Measurements from ENCODE around the gene RNF150. TPM values are rescaled to one million over a fixed set of nuclear protein-coding genes. Genes with fewer than 3 reads are reported as not detected.

Gene RNF150
- total RNA-seq, 1 experiment from 2014 or later = 4.4 TPM

DNA sequence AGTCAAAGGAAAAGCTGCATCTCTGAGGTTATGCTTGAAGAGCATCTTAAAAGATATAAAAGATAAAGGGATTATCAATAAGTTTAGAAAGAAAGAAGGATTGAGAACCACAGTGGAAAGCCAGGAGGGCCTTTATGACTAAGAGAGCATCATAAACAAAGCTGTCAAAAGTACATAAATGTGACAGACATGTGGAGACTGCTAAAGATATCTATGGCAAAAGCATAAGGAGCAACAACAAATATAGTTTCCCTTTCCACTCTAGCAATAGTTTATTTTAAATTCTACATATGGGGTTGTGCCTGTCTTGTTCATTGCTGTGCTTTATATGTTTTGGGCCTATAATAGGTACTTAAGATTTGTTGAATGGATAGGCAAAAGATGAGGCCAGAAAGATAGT lies 97.3 kb downstream of the RNF150 start:
- DNase-seq = no peak
- Histone ChIP-seq H3K4me1 (ENCODE audit: insufficient read depth, low read length) (no peaks in the 10 kb centered on the region), H3K56ac (ENCODE audit: insufficient read length, low read depth, low read length) (no peak overlapping the region), H3T11ph (ENCODE audit: low read length) (no peak overlapping the region), H3K27ac (ENCODE audit: insufficient read length, low read depth, low read length) (no peak overlapping the region), H3K9me3 (ENCODE audit: control insufficient read depth, low read depth, low read length) (no peaks in the 10 kb centered on the region), H2BK120ac (ENCODE audit: low read depth, low read length, poor library complexity, severe bottlenecking) (no peak overlapping the region), H2AK5ac (ENCODE audit: insufficient read length, low read length) (no peak overlapping the region), H3K4ac (ENCODE audit: low read depth, low read length) (no peak overlapping the region), H4K20me1 (ENCODE audit: control insufficient read depth, insufficient read depth, insufficient read length) (no peaks in the 10 kb centered on the region), H4K8ac (replicated peaks; ENCODE audit: insufficient read length, low read depth, low read length) (no peak overlapping the region), H3K9ac (ENCODE audit: extremely low read depth, insufficient read length, low read length) (no peak overlapping the region), H2BK5ac (ENCODE audit: insufficient read length, low read length) (no peak overlapping the region), H3K23ac (ENCODE audit: insufficient read length, low read depth, low read length) (no peak overlapping the region), H2BK20ac (ENCODE audit: low read depth, low read length, poor library complexity, severe bottlenecking) (no peak overlapping the region), H3K18ac (ENCODE audit: insufficient read length, low read depth, low read length) (no peak overlapping the region), H3K79me1 (ENCODE audit: insufficient read depth, low read depth, low read length, poor library complexity, severe bottlenecking) (no peaks in the 10 kb centered on the region), H2AFZ (ENCODE audit: low read length) (no peak overlapping the region), H3K14ac (ENCODE audit: insufficient read depth, low read length) (no peak overlapping the region), H4K5ac (ENCODE audit: insufficient read length, low read depth, low read length) (no peak overlapping the region), H2BK15ac (ENCODE audit: low read depth, low read length) (no peak overlapping the region), H3K27me3 (ENCODE audit: insufficient read depth, low read length) (no peaks in the 10 kb centered on the region), H4K91ac (ENCODE audit: insufficient read length, low read depth, low read length) (no peak overlapping the region), H2BK12ac (ENCODE audit: insufficient read length, low read depth, low read length) (no peak overlapping the region), H3K79me2 (ENCODE audit: insufficient read depth, low read length) (no peaks in the 10 kb centered on the region), H3K4me2 (ENCODE audit: insufficient read depth, insufficient read length, low read length) (no peak overlapping the region), H3K23me2 (ENCODE audit: insufficient read length, low read depth, low read length, poor library complexity, severe bottlenecking) (no peaks in the 10 kb centered on the region)
- no peak overlapping the region for H3K4me3 Mint-ChIP-seq
- no peak overlapping the region for H3K27ac Mint-ChIP-seq
- H3K9me3 Mint-ChIP-seq = peaks cover 8 to 10% of the 10 kb centered on the region in 2 experiments; a peak in 4 of 5 replicates
- no peaks in the 10 kb centered on the region for H3K27me3 Mint-ChIP-seq (ENCODE audit: low read depth)
- H3K4me1 Mint-ChIP-seq = no peaks in the 10 kb centered on the region
- H3K36me3 Mint-ChIP-seq (ENCODE audit: insufficient read depth in 1 of 3, low read depth in 3 of 3) = peaks cover 0 to 12% (median 0%) of the 10 kb centered on the region in 3 experiments; a peak in 4 of 7 replicates
- TF ChIP-seq, protein P1, sequence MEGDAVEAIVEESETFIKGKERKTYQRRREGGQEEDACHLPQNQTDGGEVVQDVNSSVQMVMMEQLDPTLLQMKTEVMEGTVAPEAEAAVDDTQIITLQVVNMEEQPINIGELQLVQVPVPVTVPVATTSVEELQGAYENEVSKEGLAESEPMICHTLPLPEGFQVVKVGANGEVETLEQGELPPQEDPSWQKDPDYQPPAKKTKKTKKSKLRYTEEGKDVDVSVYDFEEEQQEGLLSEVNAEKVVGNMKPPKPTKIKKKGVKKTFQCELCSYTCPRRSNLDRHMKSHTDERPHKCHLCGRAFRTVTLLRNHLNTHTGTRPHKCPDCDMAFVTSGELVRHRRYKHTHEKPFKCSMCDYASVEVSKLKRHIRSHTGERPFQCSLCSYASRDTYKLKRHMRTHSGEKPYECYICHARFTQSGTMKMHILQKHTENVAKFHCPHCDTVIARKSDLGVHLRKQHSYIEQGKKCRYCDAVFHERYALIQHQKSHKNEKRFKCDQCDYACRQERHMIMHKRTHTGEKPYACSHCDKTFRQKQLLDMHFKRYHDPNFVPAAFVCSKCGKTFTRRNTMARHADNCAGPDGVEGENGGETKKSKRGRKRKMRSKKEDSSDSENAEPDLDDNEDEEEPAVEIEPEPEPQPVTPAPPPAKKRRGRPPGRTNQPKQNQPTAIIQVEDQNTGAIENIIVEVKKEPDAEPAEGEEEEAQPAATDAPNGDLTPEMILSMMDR (conservative IDR thresholded peaks at IDR 0.05) = no peak
